Cerebellar cortex (tissue), 1 donor: ENCODE measurements around the gene FAM83G.
"Not testable (repeated sequence)": the region's sequence is repeated elsewhere in the genome, so short reads cannot be mapped to it uniquely, and the experiment has no call there.

Experiments used
- DNase-seq: peaks from one replicate; pipeline ENCODE4 v3.0.0-alpha.2; 2015; ENCODE audit warnings: low spot score

The FAM83G gene

DNA sequence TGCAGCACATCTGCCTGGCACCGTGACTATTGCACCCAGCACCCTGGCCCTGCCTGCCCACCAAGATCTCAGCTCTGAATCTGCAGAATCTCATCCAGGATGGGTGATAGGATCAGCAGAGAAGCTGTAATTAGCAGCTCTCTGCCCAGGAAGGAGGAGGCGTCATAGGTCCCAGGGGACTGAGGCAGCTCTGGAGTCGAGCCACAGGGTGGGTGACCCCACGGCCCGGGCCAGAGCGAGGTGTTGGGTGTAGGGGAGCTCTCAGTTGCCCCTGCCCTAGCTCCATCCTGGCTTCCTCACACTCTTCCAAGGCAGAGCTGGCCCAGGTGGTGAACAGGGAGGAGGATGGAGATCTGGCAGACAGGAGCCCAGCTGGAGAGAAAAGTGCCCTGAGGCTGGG lies 18.2 kb upstream of the FAM83G start:
- no peak for DNase-seq

DNA sequence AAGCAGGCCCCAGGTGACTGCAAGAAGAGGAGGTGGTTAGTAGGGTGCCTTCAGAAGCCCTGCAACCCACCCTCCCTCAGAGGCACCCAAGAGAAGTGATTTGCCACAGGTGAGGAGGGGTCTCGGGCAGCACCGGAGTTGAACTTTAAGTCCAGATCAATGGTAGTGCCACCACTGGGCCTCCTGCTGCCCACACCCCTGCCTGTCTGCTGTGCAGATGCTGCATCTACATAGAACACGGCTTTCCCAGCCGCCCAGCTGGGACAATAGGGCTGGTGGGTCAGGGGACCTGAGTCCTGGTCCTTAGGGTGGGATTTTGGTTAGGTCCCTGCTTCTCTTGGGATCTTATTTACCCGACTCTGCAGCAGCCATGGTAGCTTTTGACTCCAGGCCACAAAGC lies 17.6 kb upstream of the FAM83G start:
- no peak for DNase-seq

GRCh38 chr17:19021622-19022083 lies 17.1 kb upstream of the FAM83G start:
- peak; percentile 14 for DNase-seq

DNA sequence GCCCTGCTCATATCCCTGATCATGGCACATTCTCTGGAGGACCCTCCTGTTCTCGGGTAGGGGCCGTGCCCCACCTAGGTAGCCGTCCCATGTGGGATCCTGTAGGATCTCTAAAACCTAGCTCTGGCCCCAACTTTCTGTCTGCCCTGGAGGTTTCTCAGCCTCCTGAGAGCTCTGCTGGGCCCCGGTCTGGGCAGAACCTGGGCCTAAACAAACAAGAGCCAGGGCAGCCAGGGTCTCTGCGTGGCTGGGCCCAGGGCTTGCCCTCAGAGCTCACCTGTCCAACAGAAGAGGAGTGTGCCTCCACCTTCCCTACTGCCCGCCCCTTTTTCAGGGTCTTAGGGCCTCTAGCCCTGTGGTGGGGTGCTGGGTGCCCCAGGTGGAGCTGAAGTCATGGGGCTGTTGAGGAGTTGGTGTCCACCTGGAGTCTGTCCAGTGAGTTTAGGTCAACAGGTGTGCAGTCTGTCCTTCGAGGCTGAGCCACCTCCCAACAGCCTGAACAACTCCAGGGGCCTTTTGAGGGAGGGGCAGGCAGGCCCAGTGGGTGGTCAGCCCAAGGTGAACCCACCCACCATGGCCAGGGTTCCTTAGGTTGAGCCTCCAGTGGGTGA lies 16.6 kb upstream of the FAM83G start:
- not testable (repeated sequence) for DNase-seq

GRCh38 chr17:19020016-19020415 lies 15.5 kb upstream of the FAM83G start:
- no peak for DNase-seq

DNA sequence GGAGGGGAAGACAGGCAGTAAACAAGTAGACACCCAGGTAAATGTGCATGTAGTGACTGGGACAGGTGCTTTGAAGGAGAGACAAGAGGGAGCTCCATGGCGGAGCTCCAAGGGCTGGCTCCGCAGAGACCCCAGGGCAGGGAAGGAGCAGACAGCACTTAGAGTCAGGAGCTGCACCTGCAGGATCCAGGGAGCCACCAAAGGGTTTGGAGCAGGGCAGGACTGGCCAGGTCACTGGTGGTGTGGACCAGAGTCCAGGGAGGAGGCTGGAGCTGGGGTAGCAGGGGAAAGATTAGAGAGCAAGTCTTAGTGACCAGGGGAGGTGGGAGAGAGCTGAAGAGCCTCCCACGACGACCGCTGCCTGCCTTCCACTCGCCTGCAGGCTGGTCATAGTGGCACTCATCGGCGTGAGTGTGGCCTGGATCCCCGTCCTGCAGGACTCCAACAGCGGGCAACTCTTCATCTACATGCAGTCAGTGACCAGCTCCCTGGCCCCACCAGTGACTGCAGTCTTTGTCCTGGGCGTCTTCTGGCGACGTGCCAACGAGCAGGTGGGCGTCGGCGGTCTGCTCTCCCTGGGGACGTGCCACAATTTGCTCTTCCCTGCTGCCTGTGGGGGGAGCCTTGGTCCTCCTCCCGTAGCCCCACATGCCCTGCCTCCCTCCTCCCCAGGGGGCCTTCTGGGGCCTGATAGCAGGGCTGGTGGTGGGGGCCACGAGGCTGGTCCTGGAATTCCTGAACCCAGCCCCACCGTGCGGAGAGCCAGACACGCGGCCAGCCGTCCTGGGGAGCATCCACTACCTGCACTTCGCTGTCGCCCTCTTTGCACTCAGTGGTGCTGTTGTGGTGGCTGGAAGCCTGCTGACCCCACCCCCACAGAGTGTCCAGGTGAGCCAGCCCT lies 14.7 kb upstream of the FAM83G start:
- DNase-seq = no peak

GRCh38 chr17:19018600-19018950 lies 14.0 kb upstream of the FAM83G start:
- DNase-seq = no peak

DNA sequence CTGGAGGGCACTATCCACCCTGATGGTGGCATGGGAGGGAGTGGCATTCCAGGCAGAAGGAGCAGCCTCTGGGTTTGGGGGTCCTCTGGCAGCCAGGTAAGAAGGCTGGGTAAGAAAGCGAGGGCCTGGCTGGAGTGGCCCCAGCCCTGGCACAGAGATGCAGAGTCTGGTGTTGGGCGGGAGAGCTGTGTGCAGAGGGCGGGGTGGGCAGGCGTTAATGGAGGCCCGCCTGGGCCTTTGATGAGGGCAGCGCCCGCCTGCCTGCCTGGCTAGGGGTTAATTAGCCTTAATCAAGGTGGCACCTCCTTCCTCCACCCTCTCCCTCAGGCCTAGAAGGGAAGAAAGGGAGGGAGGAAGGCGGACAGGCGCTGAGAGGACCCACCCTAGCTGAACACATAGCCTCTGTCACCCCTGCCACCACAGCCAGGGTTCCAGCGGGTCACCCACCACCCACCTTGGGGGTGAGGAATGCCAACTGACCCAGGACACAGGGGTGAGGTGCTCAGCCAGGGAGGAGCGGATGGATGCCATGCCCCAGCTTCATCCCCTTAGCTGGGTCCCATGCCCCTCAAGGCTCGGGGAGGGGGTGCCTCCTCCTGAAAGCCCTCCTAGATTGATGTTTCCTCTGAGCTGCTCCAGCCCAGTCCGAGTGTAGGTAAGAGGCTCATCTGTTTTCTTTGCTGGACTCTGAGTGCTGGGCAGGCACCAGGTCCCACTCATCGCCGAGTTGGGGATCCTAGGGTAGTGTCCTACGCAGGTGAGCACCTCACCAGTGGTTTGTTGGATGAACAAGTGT lies 13.4 kb upstream of the FAM83G start:
- DNase-seq = no peak

DNA sequence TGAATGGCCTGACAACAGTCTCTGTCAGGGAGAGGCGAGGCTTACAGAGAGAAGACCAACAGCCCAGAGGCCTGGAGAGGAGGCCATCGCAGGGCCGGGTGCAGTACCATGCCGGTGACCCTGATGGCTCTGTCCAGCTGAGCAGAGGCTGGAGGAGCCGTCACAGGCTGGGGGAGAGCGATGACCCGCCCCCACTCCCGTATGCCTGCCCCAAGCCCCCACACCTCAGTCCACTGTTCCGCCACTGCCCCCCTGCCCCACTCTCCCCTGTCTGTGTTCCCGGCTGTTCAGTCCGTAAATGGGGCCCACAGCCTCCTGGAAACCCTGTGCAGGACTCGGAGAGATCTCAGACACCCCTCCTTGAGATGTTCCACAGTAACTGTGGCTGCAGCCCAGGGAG lies 12.8 kb upstream of the FAM83G start:
- DNase-seq = no peak

DNA sequence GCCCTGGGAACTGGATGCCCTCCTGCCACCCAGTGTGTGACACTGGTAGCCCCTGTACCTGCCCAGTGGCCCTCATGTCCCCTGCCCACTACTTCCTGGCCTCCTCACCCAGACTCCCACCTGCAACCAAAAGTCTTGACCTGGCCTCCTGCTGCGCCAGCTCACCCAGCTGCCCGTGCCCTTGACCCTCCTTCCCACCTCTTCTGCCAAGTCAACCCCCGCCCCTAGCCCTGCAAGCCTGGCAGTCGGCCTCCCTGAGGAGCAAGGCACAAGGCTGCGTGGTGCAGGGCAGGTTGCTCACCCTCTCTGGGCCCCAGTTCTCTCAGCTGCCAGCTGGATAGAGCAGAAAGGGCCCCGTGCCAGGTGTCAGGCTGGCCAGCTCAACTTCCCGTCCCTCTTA lies 12.3 kb upstream of the FAM83G start:
- DNase-seq = no peak

DNA sequence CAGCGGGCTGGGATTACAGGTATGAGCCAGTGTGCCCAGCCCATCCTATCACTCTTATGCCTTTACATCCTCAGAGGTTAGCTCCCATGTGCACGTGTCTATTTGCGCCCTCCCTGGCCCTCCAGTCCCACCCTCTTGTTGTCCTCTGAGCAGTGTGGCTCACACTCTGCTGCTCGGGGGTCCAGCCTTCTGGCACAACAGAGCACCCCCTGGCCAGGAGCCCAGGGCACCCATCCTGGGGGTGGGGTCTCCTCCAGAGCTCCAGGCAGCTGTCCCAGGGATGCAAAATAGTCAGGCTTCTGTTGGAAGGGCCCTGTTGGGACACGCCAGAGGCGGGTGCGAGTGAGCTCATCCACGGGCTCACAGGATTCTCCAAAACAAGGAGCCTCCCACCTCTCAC lies 11.7 kb upstream of the FAM83G start:
- no peak for DNase-seq

- DNase-seq = no peak
Observed at GRCh38 chr17:19015428-19015827, 10.9 kb upstream of the FAM83G start.

DNA sequence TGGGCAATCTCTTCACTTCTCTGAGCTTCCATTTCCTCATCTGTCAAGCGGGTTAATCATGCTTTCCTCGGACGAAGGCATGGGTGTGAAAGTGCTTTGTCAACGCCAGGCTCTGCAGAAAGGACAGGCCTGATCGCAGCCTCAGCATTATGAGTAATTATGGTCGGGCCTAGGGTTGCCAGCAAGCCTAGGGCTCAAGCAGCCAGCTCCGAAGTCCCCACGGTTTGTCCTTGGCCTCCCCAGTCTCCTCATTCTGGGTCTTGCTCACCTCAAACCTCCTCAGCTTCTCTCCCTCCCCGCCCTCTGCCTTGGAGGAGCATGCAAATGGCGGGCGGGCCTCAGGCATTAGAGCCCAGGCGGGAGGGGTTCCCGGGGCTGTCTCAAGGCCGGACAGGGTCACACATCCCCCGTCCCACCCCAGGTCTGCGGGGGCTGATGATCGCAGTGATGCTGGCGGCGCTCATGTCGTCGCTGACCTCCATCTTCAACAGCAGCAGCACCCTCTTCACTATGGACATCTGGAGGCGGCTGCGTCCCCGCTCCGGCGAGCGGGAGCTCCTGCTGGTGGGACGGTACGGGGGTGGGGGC lies 10.2 kb upstream of the FAM83G start:
- no peak for DNase-seq

- no peak for DNase-seq
Observed at GRCh38 chr17:19013806-19014627, 9.5 kb upstream of the FAM83G start.

DNA sequence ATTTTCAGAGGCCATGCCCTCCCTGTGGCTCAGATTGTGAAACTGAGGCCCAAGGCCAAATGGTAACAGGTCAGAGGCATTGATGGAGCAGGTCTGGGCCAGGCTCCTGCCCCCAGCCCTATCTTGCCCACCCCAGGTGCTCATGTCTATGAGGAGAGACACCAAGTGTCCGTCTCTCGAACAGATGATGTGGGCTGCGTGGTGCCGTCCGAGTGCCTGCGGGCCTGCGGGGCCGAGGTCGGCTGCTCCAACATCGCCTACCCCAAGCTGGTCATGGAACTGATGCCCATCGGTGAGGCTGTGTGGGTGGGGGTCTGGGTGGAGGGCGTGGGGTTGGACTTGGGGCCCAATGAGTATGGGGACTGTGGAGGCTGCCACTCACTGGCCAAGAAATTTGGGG lies 8.7 kb upstream of the FAM83G start:
- DNase-seq = no peak

DNA sequence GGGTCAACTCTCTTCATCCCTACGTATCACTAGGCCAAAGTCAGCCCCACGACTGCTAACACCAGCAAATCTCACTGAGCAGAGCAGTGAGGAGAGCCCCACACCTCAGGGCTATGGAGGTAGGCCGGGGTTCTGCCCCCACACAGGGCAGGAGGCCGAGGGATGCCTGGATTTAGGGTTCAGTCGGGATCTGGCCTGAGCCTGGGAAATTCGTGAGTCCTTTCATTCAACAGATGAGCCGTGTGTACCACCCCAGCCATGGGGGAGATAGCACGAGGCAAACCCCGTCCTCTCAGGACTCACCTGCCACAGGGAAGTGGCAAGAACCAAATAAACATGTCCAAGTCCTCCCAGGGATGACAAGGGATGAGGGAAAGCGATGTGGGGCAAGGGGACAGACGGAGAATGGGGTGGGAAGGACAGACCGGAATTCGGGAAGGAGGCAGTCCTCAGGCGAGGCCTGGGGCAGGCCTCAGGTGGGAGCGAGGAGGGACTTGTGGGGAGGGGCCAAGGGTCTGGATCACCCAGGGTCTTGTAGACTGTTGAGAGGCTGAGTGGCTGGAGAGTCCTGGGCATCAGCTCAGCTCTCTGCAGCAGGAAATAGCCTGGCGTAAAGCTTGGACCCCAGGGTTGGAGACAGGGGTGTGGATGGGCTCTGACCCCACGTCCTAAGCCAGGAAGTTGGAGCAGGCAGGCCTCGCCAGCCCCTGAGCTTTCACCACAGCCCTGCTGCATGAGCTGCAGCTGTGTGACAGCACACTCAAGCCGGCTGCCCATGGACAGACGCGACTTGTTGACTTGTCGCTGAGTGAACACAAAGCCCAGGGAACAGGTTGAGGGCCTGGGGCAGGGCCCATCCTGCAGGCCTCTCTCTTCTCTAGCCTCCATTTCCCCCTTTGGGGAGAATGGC lies 7.9 kb upstream of the FAM83G start:
- DNase-seq = no peak

- DNase-seq = no peak
Observed at GRCh38 chr17:19011581-19011980, 7.0 kb upstream of the FAM83G start.

- DNase-seq = no peak
Observed at GRCh38 chr17:19010729-19011505, 6.4 kb upstream of the FAM83G start.

GRCh38 chr17:19009970-19010369 lies 5.4 kb upstream of the FAM83G start:
- DNase-seq = no peak

DNA sequence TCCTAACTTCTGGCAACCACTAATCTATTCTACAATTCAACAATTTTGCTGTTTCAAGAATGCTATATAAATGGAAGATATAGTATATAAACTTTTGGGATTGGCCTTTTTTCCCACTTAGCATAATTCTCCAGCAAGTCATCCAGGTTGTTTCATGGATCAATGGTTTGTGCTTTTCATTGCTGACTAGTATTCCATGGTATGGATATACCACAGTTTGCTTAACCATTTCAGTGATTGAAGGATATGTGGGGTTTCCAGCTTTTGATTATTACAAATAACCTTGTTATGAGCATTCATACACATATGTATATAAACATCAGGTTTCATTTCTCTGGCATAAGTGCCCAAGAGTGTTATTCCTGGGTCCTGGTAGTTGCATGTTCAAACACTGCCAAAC lies 2.1 kb upstream of the FAM83G start:
- no peak for DNase-seq
